Measurements from ENCODE around the gene MAML2. TPM values are rescaled to one million over a fixed set of nuclear protein-coding genes. Genes with fewer than 3 reads are reported as not detected.

Gene MAML2
- total and polyA plus RNA-seq, 2 of the 8 experiments (the other 6 are each of a cell fraction or from before 2014, with no cell fraction given) = 3.8 to 6.6 TPM

- Histone ChIP-seq H3K79me1 (ENCODE audit: low read depth, low read length) (no peaks in the 10 kb centered on the region), H3K27ac (ENCODE audit: low read depth, low read length) (no peak overlapping the region), H4K20me1 (replicated peaks in 1 of 2; ENCODE audit: control insufficient read depth in 1 of 2, insufficient read depth in 2 of 2, low read length in 2 of 2) (no peaks in the 10 kb centered on the region), H4K8ac (ENCODE audit: extremely low read depth, insufficient read depth, low read length) (no peak overlapping the region), H3K4me3 (ENCODE audit: extremely low read depth in 1 of 4, insufficient read depth in 2 of 4, low read depth in 3 of 4, low read length in 4 of 4) (no peak overlapping the region), H4K5ac (ENCODE audit: insufficient read length, low read depth, low read length) (no peak overlapping the region), H2BK20ac (ENCODE audit: low read length) (no peak overlapping the region), H2BK15ac (ENCODE audit: low read length) (no peak overlapping the region), H2BK12ac (ENCODE audit: low read depth, low read length) (no peak overlapping the region), H3K9me3 (ENCODE audit: insufficient read depth in 2 of 2, low read depth in 1 of 2, low read length in 1 of 2) (no peaks in the 10 kb centered on the region), H3K4me2 (ENCODE audit: insufficient read depth in 1 of 2, low read depth in 2 of 2, low read length in 2 of 2) (no peak overlapping the region), H3K18ac (ENCODE audit: extremely low read depth, low read length) (no peak overlapping the region), H3K4ac (replicated peaks; ENCODE audit: insufficient read length, low read depth, low read length) (no peak overlapping the region), H3K36me3 (ENCODE audit: control insufficient read depth in 2 of 4, insufficient read depth in 4 of 4, low read length in 3 of 4) (no peaks in the 10 kb centered on the region), H2AK5ac (ENCODE audit: low read depth, low read length) (no peak overlapping the region), H3K56ac (replicated peaks; ENCODE audit: insufficient read length, low read depth, low read length) (no peak overlapping the region), H3K79me2 (ENCODE audit: control insufficient read depth in 1 of 2, insufficient read depth in 2 of 2, low read length in 2 of 2) (no peaks in the 10 kb centered on the region), H4K91ac (replicated peaks; ENCODE audit: insufficient read length, low read length) (no peak overlapping the region), H2AFZ (ENCODE audit: low read length) (no peak overlapping the region), H3K14ac (ENCODE audit: insufficient read length) (no peak overlapping the region), H3K23ac (ENCODE audit: insufficient read length) (no peak overlapping the region), H3K4me1 (replicated peaks in 1 of 4; ENCODE audit: control insufficient read depth in 3 of 4, insufficient read depth in 4 of 4, low read length in 3 of 4) (peaks cover 0 to 7% (median 3%) of the 10 kb centered on the region in 4 experiments; a peak in 4 of 7 replicates), H2BK5ac (ENCODE audit: low read depth, low read length) (no peak overlapping the region), H2BK120ac (replicated peaks; ENCODE audit: low read depth, low read length) (no peak overlapping the region), H3K27me3 (replicated peaks in 1 of 4; ENCODE audit: control insufficient read depth in 3 of 4, extremely low read depth in 1 of 4, insufficient read depth in 3 of 4, low read length in 3 of 4) (no peaks in the 10 kb centered on the region), H3K9ac (replicated peaks in 1 of 4; ENCODE audit: extremely low read depth in 1 of 4, low read depth in 3 of 4, low read length in 3 of 4) (no peak overlapping the region), H3K23me2 (ENCODE audit: low read depth, low read length) (peaks cover 2% of the 10 kb centered on the region; the same call in 1 of the 2 replicates)
- ChIA-PET CTCF (ENCODE audit: partially characterized antibody) (interaction anchor here (0.8 to 1.3 kb wide), 4 partner anchors 15 to 402 kb away, joined by 3 to 5 read pairs (median 4); partner anchors contain the start of gene MAML2), POLR2A (ENCODE audit: partially characterized antibody) (no interaction called here)
- FAIRE-seq = no peak
- DNase-seq (ENCODE audit: low read depth in 1 of 2, low spot score in 2 of 2) = no peak
- WGBS, 2 experiments (ENCODE audit: extremely low coverage in 1 of 2, insufficient coverage in 1 of 2, insufficient read length in 1 of 2, insufficient replicate concordance in 2 of 2, low coverage in 1 of 2, low lambda C conversion rate in 2 of 2, missing lambda C conversion rate in 1 of 2) = 73% methylated on average over 1 of the region's 1 CpG; no CpG with 5 or more reads in 1 of the 2 experiments
- TF ChIP-seq POLR2AphosphoS5 (IDR thresholded peaks at IDR 0.05; ENCODE audit: low read depth, low read length) (no peak), PHF8 (conservative IDR thresholded peaks at IDR 0.05; ENCODE audit: low read depth, low read length) (no peak), KDM1A (IDR thresholded peaks at IDR 0.05; ENCODE audit: borderline replicate concordance, low read length) (no peak), BCL11A (IDR thresholded peaks at IDR 0.05; ENCODE audit: low read depth in 2 of 2, low read length in 2 of 2) (no peak), JUND (IDR thresholded peaks at IDR 0.05; ENCODE audit: low read length) (no peak), BRCA1 (IDR thresholded peaks at IDR 0.05; ENCODE audit: low read depth, low read length) (no peak), RAD21 (IDR thresholded peaks at IDR 0.05 in 1 of 2, conservative IDR thresholded peaks at IDR 0.05 in 1 of 2; ENCODE audit: low read depth in 2 of 2, low read length in 2 of 2) (no peak), RNF2 (IDR thresholded peaks at IDR 0.05; ENCODE audit: borderline replicate concordance, low read depth, low read length, missing control alignments, poor library complexity, severe bottlenecking) (no peak), MAX (IDR thresholded peaks at IDR 0.05) (no peak), ATF3 (IDR thresholded peaks at IDR 0.05; ENCODE audit: insufficient read depth, low read depth, low read length) (no peak), TAF7 (optimal IDR thresholded peaks at IDR 0.05; ENCODE audit: borderline replicate concordance, low read depth, low read length) (no peak), SUZ12 (IDR thresholded peaks at IDR 0.05; ENCODE audit: low read length) (no peak), TCF12 (IDR thresholded peaks at IDR 0.05; ENCODE audit: low read depth, low read length) (no peak)
Observed at GRCh38 chr11:95991545-95991944, 351.4 kb downstream of the MAML2 start.
